BLaER1 (cell line): ENCODE measurements around the gene HMHB1.

ENCODE experiments used
- H3K27ac ChIP-seq: shearing (Covaris generic); formaldehyde crosslinking; 2 replicates; pipeline ENCODE4 v1.8.1; 2022
- H3K27me3 ChIP-seq: shearing (Covaris generic); formaldehyde crosslinking; 2 replicates; pipeline ENCODE4 v1.8.1; 2022
- H3K36me3 ChIP-seq: shearing (Covaris generic); formaldehyde crosslinking; 2 replicates; pipeline ENCODE4 v1.8.1; 2022
- H3K4me1 ChIP-seq: shearing (Covaris generic); formaldehyde crosslinking; 2 replicates; pipeline ENCODE4 v1.8.1; 2022
- H3K4me2 ChIP-seq: shearing (Covaris generic); formaldehyde crosslinking; 2 replicates; pipeline ENCODE4 v1.8.1; 2022
- H3K4me3 ChIP-seq: shearing (Covaris generic); formaldehyde crosslinking; 2 replicates; pipeline ENCODE4 v1.8.1; 2022
- H3K9ac ChIP-seq: shearing (Covaris generic); formaldehyde crosslinking; 2 replicates; pipeline ENCODE4 v1.8.1; 2022
- H3K9me3 ChIP-seq: shearing (Covaris generic); formaldehyde crosslinking; 2 replicates; pipeline ENCODE4 v1.8.1; 2022
- H4K20me1 ChIP-seq: shearing (Covaris generic); formaldehyde crosslinking; 2 replicates; pipeline ENCODE4 v1.8.1; 2022
- Cebpa-rat ChIP-seq: shearing (Covaris generic); IDR thresholded peaks from 2 replicates; pipeline ENCODE4 v1.8.1; 2022

HMHB1 gene

GRCh38 chr5:143779506-143779905 is 32.5 kb upstream of the HMHB1 start:
- H3K9me3 ChIP-seq: peaks cover 21% of the 10 kb centered on the region; the same call in 1 of the 2 replicates
- no peak overlapping the region for H3K9ac ChIP-seq
- H3K4me3 ChIP-seq: no peak overlapping the region
- no peaks in the 10 kb centered on the region for H3K4me1 ChIP-seq
- H3K27ac ChIP-seq: no peak overlapping the region
- no peaks in the 10 kb centered on the region for H4K20me1 ChIP-seq
- TF ChIP-seq Cebpa-rat: no peak
- no peaks in the 10 kb centered on the region for H3K36me3 ChIP-seq
- H3K4me2 ChIP-seq: no peak overlapping the region
- no peaks in the 10 kb centered on the region for H3K27me3 ChIP-seq

- Histone ChIP-seq H3K27ac (no peak overlapping the region), H3K9ac (no peak overlapping the region), H3K9me3 (peaks cover 18% of the 10 kb centered on the region; the same call in 1 of the 2 replicates), H3K4me3 (no peak overlapping the region), H3K36me3 (no peaks in the 10 kb centered on the region), H3K4me1 (no peaks in the 10 kb centered on the region), H3K4me2 (no peak overlapping the region), H3K27me3 (no peaks in the 10 kb centered on the region), H4K20me1 (no peaks in the 10 kb centered on the region)
- TF ChIP-seq Cebpa-rat: no peak
Measured at GRCh38 chr5:143781993-143782520, 29.9 kb upstream of the HMHB1 start.

- H3K4me2 ChIP-seq: no peak overlapping the region
- no peaks in the 10 kb centered on the region for H3K4me1 ChIP-seq
- no peak overlapping the region for H3K4me3 ChIP-seq
- peaks cover 15% of the 10 kb centered on the region; the same call in 1 of the 2 replicates for H3K9me3 ChIP-seq
- TF ChIP-seq Cebpa-rat: no peak
- H4K20me1 ChIP-seq: no peaks in the 10 kb centered on the region
- no peaks in the 10 kb centered on the region for H3K36me3 ChIP-seq
- no peak overlapping the region for H3K27ac ChIP-seq
- no peaks in the 10 kb centered on the region for H3K27me3 ChIP-seq
- no peak overlapping the region for H3K9ac ChIP-seq
Measured at GRCh38 chr5:143782588-143783386, 29.2 kb upstream of the HMHB1 start.

GRCh38 chr5:143788401-143788800 is 23.6 kb upstream of the HMHB1 start:
- Histone ChIP-seq H3K4me1 (peaks cover 23% of the 10 kb centered on the region), H3K4me3 (no peak overlapping the region), H3K27me3 (no peaks in the 10 kb centered on the region)

GRCh38 chr5:143790457-143791112 is 21.4 kb upstream of the HMHB1 start:
- Histone ChIP-seq H3K27ac (no peak overlapping the region), H3K4me3 (no peak overlapping the region), H3K4me1 (peaks cover 24% of the 10 kb centered on the region), H3K9me3 (no peaks in the 10 kb centered on the region), H3K4me2 (no peak overlapping the region), H3K36me3 (no peaks in the 10 kb centered on the region), H3K27me3 (no peaks in the 10 kb centered on the region), H4K20me1 (no peaks in the 10 kb centered on the region), H3K9ac (no peak overlapping the region)
- no peak for TF ChIP-seq Cebpa-rat

More at GRCh38 chr5:143788401-143788800, 23.6 kb upstream of the HMHB1 start:
- Histone ChIP-seq H3K4me2 (no peak overlapping the region), H3K9ac (no peak overlapping the region), H3K36me3 (no peaks in the 10 kb centered on the region), H3K27ac (no peak overlapping the region), H3K9me3 (no peaks in the 10 kb centered on the region), H4K20me1 (no peaks in the 10 kb centered on the region)
- TF ChIP-seq Cebpa-rat: no peak

- H3K27ac ChIP-seq: peak overlapping the region; percentile 78
- peak overlapping the region; percentile 74 for H3K4me2 ChIP-seq
- peaks cover 38% of the 10 kb centered on the region for H3K4me1 ChIP-seq
- no peaks in the 10 kb centered on the region for H3K27me3 ChIP-seq
- no peaks in the 10 kb centered on the region for H4K20me1 ChIP-seq
- H3K4me3 ChIP-seq: peak overlapping the region; percentile 3; the same call in 1 of the 2 replicates
- H3K36me3 ChIP-seq: no peaks in the 10 kb centered on the region
- no peaks in the 10 kb centered on the region for H3K9me3 ChIP-seq
- no peak for TF ChIP-seq Cebpa-rat
- H3K9ac ChIP-seq: peak overlapping the region; percentile 59
Measured at GRCh38 chr5:143791848-143792731, 19.9 kb upstream of the HMHB1 start.

- TF ChIP-seq Cebpa-rat: no peak
- Histone ChIP-seq H3K4me1 (peaks cover 44% of the 10 kb centered on the region), H3K27me3 (no peaks in the 10 kb centered on the region), H3K9ac (no peak overlapping the region), H3K36me3 (no peaks in the 10 kb centered on the region), H3K4me3 (no peak overlapping the region), H3K9me3 (no peaks in the 10 kb centered on the region), H3K27ac (peak overlapping the region; percentile 78), H3K4me2 (peak overlapping the region; percentile 74), H4K20me1 (no peaks in the 10 kb centered on the region)
Measured at GRCh38 chr5:143793249-143793648, 18.7 kb upstream of the HMHB1 start.

GRCh38 chr5:143796125-143796524 is 15.8 kb upstream of the HMHB1 start:
- Histone ChIP-seq H3K9ac (no peak overlapping the region), H3K4me1 (peaks cover 69% of the 10 kb centered on the region), H3K27me3 (no peaks in the 10 kb centered on the region), H3K9me3 (no peaks in the 10 kb centered on the region), H3K4me3 (no peak overlapping the region), H3K4me2 (no peak overlapping the region; the same call in 1 of the 2 replicates), H3K27ac (no peak overlapping the region), H4K20me1 (no peaks in the 10 kb centered on the region), H3K36me3 (no peaks in the 10 kb centered on the region)
- TF ChIP-seq Cebpa-rat: no peak

- H3K4me3 ChIP-seq: no peak overlapping the region
- H3K9me3 ChIP-seq: no peaks in the 10 kb centered on the region
Measured at GRCh38 chr5:143796753-143797152, 15.2 kb upstream of the HMHB1 start.

More at GRCh38 chr5:143796753-143797152, 15.2 kb upstream of the HMHB1 start:
- Histone ChIP-seq H3K27me3 (no peaks in the 10 kb centered on the region), H3K9ac (no peak overlapping the region), H3K27ac (no peak overlapping the region), H3K36me3 (no peaks in the 10 kb centered on the region), H3K4me1 (peaks cover 69% of the 10 kb centered on the region), H4K20me1 (no peaks in the 10 kb centered on the region), H3K4me2 (peak overlapping the region; percentile 45)
- TF ChIP-seq Cebpa-rat: no peak
